GM10248 (cell line): ENCODE results near the gene SDC1.

Experiments used
- CTCF ChIA-PET: fragments of 300-600 bp; sonication (Branson Sonifier 250); formaldehyde crosslinking; extraction: SDS; loops from one replicate; lab custom pipeline; 2021; ENCODE audit warnings: antibody characterized with exemption; lab: Yijun Ruan, JAX
- POLR2A ChIA-PET: fragments of 350-650 bp; sonication (Branson Sonifier 250); formaldehyde crosslinking; extraction: SDS; loops from one replicate; lab custom pipeline; 2020; ENCODE audit warnings: antibody characterized with exemption; lab: Yijun Ruan, JAX
- DNase-seq: peaks from one replicate; pipeline ENCODE4 v3.0.0; 2012; ENCODE audit errors: extremely low spot score
- CTCF ChIP-seq: IDR thresholded peaks from 2 replicates; pipeline ENCODE4 v1.5.1; 2012; ENCODE audit warnings: mild to moderate bottlenecking, low read depth; ENCODE audit errors: extremely low read depth, missing control alignments, control extremely low read depth

Gene SDC1

GRCh38 chr2:20194097-20195015 is 30.6 kb downstream of the SDC1 start:
- TF ChIP-seq CTCF = no peak
- ChIA-PET CTCF (interaction anchor here (1.6 kb wide), 1 partner anchor 10 kb away, joined by 5 read pairs; no protein-coding TSS in a partner anchor), POLR2A (no interaction called here)
- DNase-seq = no peak

- CTCF ChIA-PET = interaction anchor here (1.2 kb wide), 1 partner anchor 49 kb away, joined by 3 read pairs; no protein-coding TSS in a partner anchor
- POLR2A ChIA-PET = no interaction called here
- TF ChIP-seq CTCF = no peak
- no peak for DNase-seq
These were observed 31.7 kb downstream of the SDC1 start for GRCh38 chr2:20193185-20193584.

- DNase-seq = no peak
- ChIA-PET POLR2A (no interaction called here), CTCF (interaction anchor here (1.2 kb wide), 1 partner anchor 49 kb away, joined by 3 read pairs; no protein-coding TSS in a partner anchor)
- no peak for TF ChIP-seq CTCF
These were observed 32.1 kb downstream of the SDC1 start for GRCh38 chr2:20192781-20193180.

- DNase-seq = no peak
- no peak for TF ChIP-seq CTCF
- POLR2A ChIA-PET = no interaction called here
- CTCF ChIA-PET = interaction anchor here (1.2 kb wide), 1 partner anchor 50 kb away, joined by 3 read pairs; no protein-coding TSS in a partner anchor
These were observed 33.0 kb downstream of the SDC1 start for GRCh38 chr2:20191714-20192569.

DNA sequence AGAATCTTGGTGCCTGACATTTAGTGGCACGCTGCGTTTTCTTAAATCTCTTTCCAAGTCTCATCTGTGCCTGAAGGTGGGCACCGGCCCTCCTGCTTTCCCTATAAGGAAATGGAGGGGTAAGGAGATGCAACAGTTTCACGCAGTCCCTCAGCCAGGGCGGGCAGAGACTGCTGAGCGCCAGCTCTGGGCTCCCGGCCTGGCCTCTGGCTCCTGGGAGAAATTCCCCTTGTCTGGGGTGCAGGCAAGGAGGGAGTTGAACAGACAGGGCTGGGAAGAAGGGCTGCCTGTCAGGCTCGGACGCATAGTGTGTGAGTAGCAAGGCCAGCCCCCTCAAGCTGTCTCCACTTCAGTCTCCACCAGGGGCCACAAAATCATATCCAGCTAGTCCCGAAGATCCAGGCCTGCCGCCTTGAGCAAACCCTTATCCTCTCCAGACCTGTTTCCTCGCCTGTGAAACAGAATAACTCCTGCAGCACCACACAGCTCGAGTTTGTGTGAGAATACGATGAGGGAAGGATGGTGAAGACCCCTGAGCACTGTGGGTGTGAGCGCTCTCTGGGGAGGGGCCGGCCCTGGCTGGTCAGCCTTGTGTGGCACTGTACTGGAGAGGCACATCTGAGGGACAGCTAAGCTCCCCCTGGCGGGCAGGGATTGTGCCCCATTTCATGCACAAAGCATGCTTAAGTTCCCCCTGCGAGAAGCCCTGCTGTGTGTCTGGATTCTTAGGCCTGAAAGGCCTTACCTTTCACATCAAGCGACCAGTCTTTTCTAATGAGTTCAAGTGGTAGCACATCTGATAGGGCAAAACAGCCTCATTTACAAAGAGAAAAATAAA is 33.8 kb downstream of the SDC1 start:
- TF ChIP-seq CTCF = no peak
- ChIA-PET POLR2A (no interaction called here), CTCF (interaction anchor here (0.9 to 1.2 kb wide), 2 partner anchors 11 to 55 kb away, joined by 3 to 4 read pairs; no protein-coding TSS in a partner anchor)
- no peak for DNase-seq
